ENCODE data around the gene NAA11.
A peak's percentile ranks its signal among the peaks of the same experiment; 100 is the strongest.
"Not testable (repeated sequence)": the region's sequence is repeated elsewhere in the genome, so short reads cannot be mapped to it uniquely, and the experiment has no call there.

NAA11 gene

DNA sequence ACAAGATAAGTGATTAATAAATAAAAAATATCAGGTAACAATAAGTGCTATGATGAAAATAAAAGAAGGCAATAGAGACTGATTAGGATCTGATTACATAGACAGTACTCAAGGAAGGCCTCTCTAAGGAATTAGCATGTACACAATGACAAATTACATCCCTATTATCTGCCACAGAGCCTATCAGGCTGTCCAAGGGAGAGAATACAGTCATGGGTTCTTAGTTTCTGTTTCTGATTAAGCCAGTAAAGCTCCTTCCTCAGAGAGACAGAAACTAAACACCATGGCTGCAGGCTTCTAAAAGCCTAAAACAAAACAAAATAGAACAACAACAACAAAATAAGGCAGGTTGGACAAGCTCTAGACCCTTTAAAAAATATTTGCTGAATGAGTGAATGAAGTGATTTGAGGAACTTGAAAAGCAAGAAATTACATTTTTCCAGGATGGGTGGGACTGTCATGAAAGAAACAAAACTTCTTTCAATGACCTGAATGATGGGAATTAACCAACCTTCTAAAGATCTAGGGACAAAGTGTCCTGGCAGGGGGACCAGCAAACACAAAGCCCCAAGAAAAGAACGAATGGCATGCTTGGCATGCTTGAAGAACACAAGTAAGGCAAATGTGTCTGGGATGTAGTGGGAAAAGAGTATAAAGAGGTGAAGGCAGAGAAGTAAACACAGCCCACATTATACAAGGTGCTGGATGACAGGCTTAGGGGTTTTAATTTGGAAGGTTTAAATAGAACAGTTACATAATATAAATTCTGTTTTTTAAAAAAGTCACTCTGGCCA lies 44.1 kb downstream of the NAA11 start:
- H3K79me1 ChIP-seq (ENCODE audit: low read length), result no peaks in the 10 kb centered on the region
- no peaks in the 10 kb centered on the region for H3K36me3 ChIP-seq (ENCODE audit: control insufficient read depth in 1 of 2, insufficient read depth in 2 of 2, low read length in 2 of 2)
- DNase-seq, result no peak
- H2BK120ac ChIP-seq (ENCODE audit: insufficient read depth, low read length, poor library complexity), result no peak overlapping the region
- H4K91ac ChIP-seq (ENCODE audit: low read depth, low read length), result no peak overlapping the region
- H3K14ac ChIP-seq (ENCODE audit: low read length), result no peak overlapping the region
- H3K18ac ChIP-seq (ENCODE audit: low read length), result no peak overlapping the region
- H3K27me3 ChIP-seq (ENCODE audit: insufficient read depth, low read length), result no peaks in the 10 kb centered on the region
- no peak overlapping the region for H4K8ac ChIP-seq (ENCODE audit: low read depth, low read length)
- H2AFZ ChIP-seq (ENCODE audit: insufficient read depth, low read length, poor library complexity), result no peak overlapping the region
- H3K23ac ChIP-seq (ENCODE audit: low read length), result no peak overlapping the region
- H3K9ac ChIP-seq (ENCODE audit: low read length), result no peak overlapping the region
- H3K4me2 ChIP-seq (ENCODE audit: low read length), result no peak overlapping the region
- no peaks in the 10 kb centered on the region for H3K79me2 ChIP-seq (ENCODE audit: control insufficient read depth, insufficient read depth, low read length, poor library complexity)
- no peak overlapping the region for H2BK5ac ChIP-seq (ENCODE audit: low read depth, low read length, poor library complexity)
- peaks cover 0 to 2% of the 10 kb centered on the region in 2 experiments for H3K4me1 ChIP-seq (ENCODE audit: control insufficient read depth in 1 of 2, insufficient read depth in 2 of 2, low read length in 2 of 2)
- H3K27ac ChIP-seq (ENCODE audit: low read depth, low read length), result no peak overlapping the region
- no peaks in the 10 kb centered on the region for H3K9me3 ChIP-seq (ENCODE audit: insufficient read depth, low read depth, low read length)
- no peak overlapping the region for H3K4me3 ChIP-seq (ENCODE audit: low read depth, low read length)
- H3K4ac ChIP-seq (ENCODE audit: low read depth, low read length), result no peak overlapping the region
- no peak overlapping the region for H4K12ac ChIP-seq (ENCODE audit: low read depth, low read length)
- no CpG with 5 or more reads among the region's 1 CpG for WGBS (ENCODE audit: extremely low coverage, insufficient coverage, insufficient read length)
- no peak overlapping the region for H2AK5ac ChIP-seq (ENCODE audit: low read length)
- no peak overlapping the region for H2BK12ac ChIP-seq (ENCODE audit: low read length)

DNA sequence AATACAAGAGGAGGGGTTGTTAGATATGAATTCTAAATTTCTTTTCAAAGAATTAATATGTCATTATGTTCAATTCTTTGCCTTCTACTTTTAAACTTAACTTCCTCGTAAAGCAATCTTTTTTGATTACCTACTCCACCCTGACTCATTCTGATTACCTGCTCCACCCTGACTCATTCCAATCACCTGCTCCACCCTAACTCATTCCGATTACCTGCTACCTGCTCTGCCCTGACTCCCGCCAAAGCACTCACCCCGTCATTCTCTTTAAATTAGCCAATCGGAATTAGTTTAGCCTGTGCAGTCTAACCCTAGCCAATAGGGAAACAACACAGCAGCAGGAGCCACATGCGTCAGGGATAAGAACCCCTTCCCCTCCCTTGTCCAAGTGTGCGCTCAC lies 48.4 kb downstream of the NAA11 start:
- WGBS (ENCODE audit: extremely low coverage, insufficient coverage, insufficient read length), result no CpG with 5 or more reads among the region's 7 CpGs
- not testable (repeated sequence) for H2BK12ac ChIP-seq (ENCODE audit: low read length); H4K12ac ChIP-seq (ENCODE audit: low read depth, low read length); H3K27me3 ChIP-seq (ENCODE audit: insufficient read depth, low read length); H3K27ac ChIP-seq (ENCODE audit: low read depth, low read length); H3K79me2 ChIP-seq (ENCODE audit: control insufficient read depth, insufficient read depth, low read length, poor library complexity); H2AFZ ChIP-seq (ENCODE audit: insufficient read depth, low read length, poor library complexity); H3K4ac ChIP-seq (ENCODE audit: low read depth, low read length); H4K8ac ChIP-seq (ENCODE audit: low read depth, low read length); H2AK5ac ChIP-seq (ENCODE audit: low read length); H3K14ac ChIP-seq (ENCODE audit: low read length); H3K23ac ChIP-seq (ENCODE audit: low read length); H3K18ac ChIP-seq (ENCODE audit: low read length); H3K4me2 ChIP-seq (ENCODE audit: low read length); H2BK120ac ChIP-seq (ENCODE audit: insufficient read depth, low read length, poor library complexity); H3K4me1 ChIP-seq (ENCODE audit: control insufficient read depth in 1 of 2, insufficient read depth in 2 of 2, low read length in 2 of 2); H3K9ac ChIP-seq (ENCODE audit: low read length); H3K36me3 ChIP-seq (ENCODE audit: control insufficient read depth in 1 of 2, insufficient read depth in 2 of 2, low read length in 2 of 2); H2BK5ac ChIP-seq (ENCODE audit: low read depth, low read length, poor library complexity); H3K79me1 ChIP-seq (ENCODE audit: low read length); DNase-seq; H4K91ac ChIP-seq (ENCODE audit: low read depth, low read length); H3K4me3 ChIP-seq (ENCODE audit: low read depth, low read length); H3K9me3 ChIP-seq (ENCODE audit: insufficient read depth, low read depth, low read length)

DNA sequence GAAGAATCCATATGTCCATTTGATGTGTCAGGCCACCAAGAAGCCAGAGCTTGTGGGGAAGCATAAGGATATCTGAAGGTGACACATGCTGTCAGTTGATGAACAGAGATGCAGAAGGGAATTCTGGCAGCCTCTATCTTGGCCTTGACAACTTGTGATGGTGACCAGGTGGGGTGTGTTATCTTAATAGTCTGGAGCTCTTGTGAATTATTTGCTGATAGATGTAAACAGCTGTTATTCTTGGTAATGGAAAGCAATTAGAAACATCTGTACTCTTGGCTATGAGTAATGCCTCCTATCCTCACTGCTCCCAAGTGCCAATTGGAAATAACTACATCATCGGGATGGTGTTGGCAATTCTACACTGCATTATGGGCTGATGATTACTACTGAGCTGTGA lies 51.9 kb downstream of the NAA11 start:
- Histone ChIP-seq H3K23ac (ENCODE audit: low read length) (no peak overlapping the region), H3K4me2 (ENCODE audit: low read length) (no peak overlapping the region), H3K18ac (ENCODE audit: low read length) (no peak overlapping the region), H4K8ac (ENCODE audit: low read depth, low read length) (no peak overlapping the region), H3K36me3 (ENCODE audit: control insufficient read depth in 1 of 2, insufficient read depth in 2 of 2, low read length in 2 of 2) (no peaks in the 10 kb centered on the region), H3K14ac (ENCODE audit: low read length) (no peak overlapping the region), H3K4ac (ENCODE audit: low read depth, low read length) (no peak overlapping the region), H3K9me3 (ENCODE audit: insufficient read depth, low read depth, low read length) (no peaks in the 10 kb centered on the region), H2AK5ac (ENCODE audit: low read length) (no peak overlapping the region), H2AFZ (ENCODE audit: insufficient read depth, low read length, poor library complexity) (no peak overlapping the region), H3K4me1 (ENCODE audit: control insufficient read depth in 1 of 2, insufficient read depth in 2 of 2, low read length in 2 of 2) (peaks cover 0 to 3% of the 10 kb centered on the region in 2 experiments), H3K79me2 (ENCODE audit: control insufficient read depth, insufficient read depth, low read length, poor library complexity) (no peaks in the 10 kb centered on the region), H2BK120ac (ENCODE audit: insufficient read depth, low read length, poor library complexity) (no peak overlapping the region), H3K27ac (ENCODE audit: low read depth, low read length) (no peak overlapping the region), H4K91ac (ENCODE audit: low read depth, low read length) (no peak overlapping the region), H3K27me3 (ENCODE audit: insufficient read depth, low read length) (no peaks in the 10 kb centered on the region), H4K12ac (ENCODE audit: low read depth, low read length) (no peak overlapping the region), H2BK12ac (ENCODE audit: low read length) (no peak overlapping the region), H3K9ac (ENCODE audit: low read length) (no peak overlapping the region), H3K4me3 (ENCODE audit: low read depth, low read length) (no peak overlapping the region), H3K79me1 (ENCODE audit: low read length) (no peaks in the 10 kb centered on the region), H2BK5ac (ENCODE audit: low read depth, low read length, poor library complexity) (no peak overlapping the region)
- DNase-seq, result no peak
- WGBS (ENCODE audit: extremely low coverage, insufficient coverage, insufficient read length), result no CpG with 5 or more reads among the region's 1 CpG

DNA sequence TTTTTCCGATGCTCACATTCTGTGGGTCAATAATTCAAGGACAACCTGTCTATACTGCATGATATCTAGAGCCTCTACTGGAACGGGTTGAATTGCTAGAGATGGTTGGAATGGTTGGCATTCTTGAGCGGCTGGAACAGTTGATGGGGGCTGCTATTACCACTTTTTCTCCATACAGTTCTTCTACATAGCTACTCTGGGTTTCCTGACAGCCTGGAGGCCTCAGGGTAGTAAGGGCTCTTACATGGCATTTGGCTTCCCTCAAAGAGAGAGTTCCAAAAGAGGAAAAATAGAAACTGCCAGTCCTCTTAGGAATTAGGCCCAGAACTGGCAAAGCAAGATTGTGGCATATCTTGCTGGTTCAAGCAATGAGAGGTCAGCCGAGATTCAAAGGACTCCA lies 53.1 kb downstream of the NAA11 start:
- H3K27me3 ChIP-seq (ENCODE audit: insufficient read depth, low read length), result no peaks in the 10 kb centered on the region
- WGBS (ENCODE audit: extremely low coverage, insufficient coverage, insufficient read length), result no CpG with 5 or more reads among the region's 4 CpGs

More for the DNA sequence above, 53.1 kb downstream of the NAA11 start:
- Histone ChIP-seq H4K12ac (ENCODE audit: low read depth, low read length) (no peak overlapping the region), H2BK120ac (ENCODE audit: insufficient read depth, low read length, poor library complexity) (no peak overlapping the region), H3K4ac (ENCODE audit: low read depth, low read length) (no peak overlapping the region), H3K4me1 (ENCODE audit: control insufficient read depth in 1 of 2, insufficient read depth in 2 of 2, low read length in 2 of 2) (peaks cover 0 to 3% of the 10 kb centered on the region in 2 experiments), H2AK5ac (ENCODE audit: low read length) (no peak overlapping the region), H3K79me2 (ENCODE audit: control insufficient read depth, insufficient read depth, low read length, poor library complexity) (no peaks in the 10 kb centered on the region), H4K91ac (ENCODE audit: low read depth, low read length) (no peak overlapping the region), H2AFZ (ENCODE audit: insufficient read depth, low read length, poor library complexity) (no peak overlapping the region), H3K18ac (ENCODE audit: low read length) (no peak overlapping the region), H3K4me3 (ENCODE audit: low read depth, low read length) (no peak overlapping the region), H4K8ac (ENCODE audit: low read depth, low read length) (no peak overlapping the region), H3K27ac (ENCODE audit: low read depth, low read length) (no peak overlapping the region), H3K79me1 (ENCODE audit: low read length) (no peaks in the 10 kb centered on the region), H3K23ac (ENCODE audit: low read length) (no peak overlapping the region), H3K9me3 (ENCODE audit: insufficient read depth, low read depth, low read length) (no peaks in the 10 kb centered on the region), H2BK5ac (ENCODE audit: low read depth, low read length, poor library complexity) (no peak overlapping the region), H3K14ac (ENCODE audit: low read length) (no peak overlapping the region), H3K4me2 (ENCODE audit: low read length) (no peak overlapping the region), H2BK12ac (ENCODE audit: low read length) (no peak overlapping the region), H3K9ac (ENCODE audit: low read length) (no peak overlapping the region), H3K36me3 (ENCODE audit: control insufficient read depth in 1 of 2, insufficient read depth in 2 of 2, low read length in 2 of 2) (no peaks in the 10 kb centered on the region)
- peak; percentile 69 to 87 for DNase-seq

Data from trophoblast cell (in vitro differentiated cells and primary cell).